Neuronal stem cell (in vitro differentiated cells): ENCODE data around the gene GET3.
A peak's percentile ranks its signal among the peaks of the same experiment; 100 is the strongest.

ENCODE experiments used
- DNase-seq: peaks from one replicate; pipeline ENCODE4 v3.0.0-alpha.2; 2013; ENCODE audit warnings: low spot score
- H2AFZ ChIP-seq: one replicate; pipeline ENCODE4 v1.6.1; 2013; ENCODE audit warnings: mild to moderate bottlenecking, low read length, inconsistent platforms
- H2AK5ac ChIP-seq: 2 replicates; pipeline ENCODE4 v1.6.1; 2013; ENCODE audit warnings: low read depth, mild to moderate bottlenecking, inconsistent platforms, low read length, moderate library complexity, mixed read lengths
- H2BK120ac ChIP-seq: 2 replicates; pipeline ENCODE4 v1.6.1; 2013; ENCODE audit warnings: low read depth, mild to moderate bottlenecking, inconsistent platforms, low read length, moderate library complexity, mixed read lengths
- H2BK12ac ChIP-seq: one replicate; pipeline ENCODE4 v1.6.1; 2013; ENCODE audit warnings: low read length, inconsistent platforms
- H2BK15ac ChIP-seq: 2 replicates; pipeline ENCODE4 v1.6.1; 2013; ENCODE audit warnings: mild to moderate bottlenecking, low read length, inconsistent platforms, mixed read lengths
- H2BK5ac ChIP-seq: one replicate; pipeline ENCODE4 v1.6.1; 2013; ENCODE audit warnings: inconsistent platforms, mild to moderate bottlenecking, low read length, moderate library complexity
- H3K14ac ChIP-seq: one replicate; pipeline ENCODE4 v1.6.1; 2013; ENCODE audit warnings: low read length, inconsistent platforms
- H3K18ac ChIP-seq: 2 replicates; pipeline ENCODE4 v1.6.1; 2013; ENCODE audit warnings: low read length, inconsistent platforms
- H3K23ac ChIP-seq: 2 replicates; pipeline ENCODE4 v1.6.1; 2013; ENCODE audit warnings: low read depth, mild to moderate bottlenecking, mixed read lengths, low read length, inconsistent platforms; ENCODE audit not compliant: poor library complexity
- H3K27ac ChIP-seq: replicated peaks from 3 replicates; pipeline ENCODE4 v1.5.1; 2013; ENCODE audit warnings: low read length, inconsistent platforms
- H3K27me3 ChIP-seq, 3 experiments: 2 replicates each; pipeline ENCODE4 v1.6.1; 2013; ENCODE audit warnings: low read length in 3 of 3, mild to moderate bottlenecking in 2 of 3, inconsistent platforms in 1 of 3, low read depth in 1 of 3, mixed read lengths in 1 of 3, moderate library complexity in 1 of 3; ENCODE audit not compliant: control insufficient read depth in 3 of 3, insufficient read depth in 3 of 3
- H3K36me3 ChIP-seq, 2 donors: replicated peaks in 1 of 2; 2 replicates each; pipeline ENCODE4 v1.6.1; 2013; ENCODE audit warnings: low read length in 2 of 2; ENCODE audit not compliant: control insufficient read depth in 2 of 2, insufficient read depth in 2 of 2
- H3K4ac ChIP-seq: 2 replicates; pipeline ENCODE4 v1.6.1; 2013; ENCODE audit warnings: inconsistent platforms, mild to moderate bottlenecking, low read length, moderate library complexity
- H3K4me1 ChIP-seq, 2 donors: 1 replicate in 1 of 2; 2 replicates in 1 of 2; pipeline ENCODE4 v1.6.1; 2013; ENCODE audit warnings: low read length in 2 of 2, low read depth in 1 of 2; ENCODE audit not compliant: control insufficient read depth in 2 of 2, insufficient read depth in 1 of 2
- H3K4me2 ChIP-seq: one replicate; pipeline ENCODE4 v1.6.1; 2013; ENCODE audit warnings: mild to moderate bottlenecking, low read length, inconsistent platforms; ENCODE audit not compliant: insufficient read depth, poor library complexity, severe bottlenecking
- H3K4me3 ChIP-seq, 2 donors: 2 replicates each; pipeline ENCODE4 v1.5.1; 2013; ENCODE audit warnings: low read length in 2 of 2, mild to moderate bottlenecking in 2 of 2, inconsistent platforms in 1 of 2, moderate library complexity in 1 of 2
- H3K79me1 ChIP-seq: one replicate; pipeline ENCODE4 v1.6.1; 2013; ENCODE audit warnings: low read depth, mild to moderate bottlenecking, inconsistent platforms, low read length, moderate library complexity
- H3K9ac ChIP-seq: one replicate; pipeline ENCODE4 v1.6.1; 2013; ENCODE audit warnings: mild to moderate bottlenecking, low read depth, low read length, inconsistent platforms; ENCODE audit not compliant: poor library complexity
- H3K9me3 ChIP-seq, 2 donors: replicated peaks in 1 of 2; 2 replicates each; pipeline versions ENCODE3 to v1.6.1; 2013; ENCODE audit warnings: low read length in 2 of 2, mild to moderate bottlenecking in 2 of 2, inconsistent platforms in 1 of 2, low read depth in 1 of 2, mixed read lengths in 1 of 2, moderate library complexity in 1 of 2; ENCODE audit not compliant: control insufficient read depth in 2 of 2, insufficient read depth in 1 of 2
- H4K8ac ChIP-seq: one replicate; pipeline ENCODE4 v1.6.1; 2013; ENCODE audit warnings: low read depth, mild to moderate bottlenecking, inconsistent platforms, low read length, moderate library complexity
- H4K91ac ChIP-seq: one replicate; pipeline ENCODE4 v1.6.1; 2013; ENCODE audit warnings: low read length, low read depth, mild to moderate bottlenecking, inconsistent platforms; ENCODE audit not compliant: poor library complexity
- WGBS, 2 donors: extraction: QIAGEN DNeasy Blood & Tissue Kit; methylation state at CpG; one replicate each; pipeline ENCODE4 v1.1.7; 2013; ENCODE audit warnings: missing lambda C conversion rate in 2 of 2, mixed read lengths in 1 of 2; ENCODE audit not compliant: insufficient read length in 2 of 2, insufficient replicate concordance in 1 of 2; ENCODE audit errors: extremely low coverage in 2 of 2; 5-methylcytosine and 5-hydroxymethylcytosine counted together

The GET3 gene

DNA sequence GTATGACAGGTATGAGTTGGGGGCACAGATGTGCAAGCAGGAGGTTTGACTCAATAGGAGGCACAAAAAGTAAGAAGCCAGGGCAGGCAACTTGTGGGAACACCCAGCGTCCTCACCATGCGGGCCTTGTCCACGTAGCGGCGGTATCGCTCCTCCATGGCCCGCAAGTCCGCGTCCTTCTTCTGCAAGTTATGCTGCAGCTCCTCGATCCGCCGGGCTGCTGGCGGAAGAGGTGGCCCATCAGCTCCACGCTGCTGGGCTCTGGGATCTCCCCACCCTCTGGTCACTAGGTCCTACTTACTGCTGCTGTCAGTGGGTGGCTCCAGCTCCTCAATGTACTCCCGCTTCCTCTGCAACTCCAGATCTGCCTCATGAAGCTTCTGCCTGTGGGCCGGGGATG lies 27.4 kb downstream of the GET3 start:
- Histone ChIP-seq H3K4me3 (no peak overlapping the region), H3K9ac (no peak overlapping the region), H4K8ac (no peak overlapping the region), H3K27me3 (no peaks in the 10 kb centered on the region), H2AFZ (no peak overlapping the region), H2BK5ac (no peak overlapping the region), H4K91ac (no peak overlapping the region), H3K4me1 (peaks cover 0 to 2% of the 10 kb centered on the region in 2 donors), H2BK12ac (no peak overlapping the region), H3K36me3 (peaks cover 0 to 16% of the 10 kb centered on the region in 2 donors), H3K4ac (no peak overlapping the region), H2AK5ac (no peak overlapping the region), H2BK15ac (no peak overlapping the region), H3K18ac (no peak overlapping the region), H3K23ac (no peak overlapping the region), H2BK120ac (no peak overlapping the region), H3K9me3 (peaks cover 2 to 3% of the 10 kb centered on the region in 2 donors), H3K79me1 (peaks cover 2% of the 10 kb centered on the region), H3K14ac (no peak overlapping the region), H3K27ac (no peak overlapping the region), H3K4me2 (no peak overlapping the region)
- no CpG with 5 or more reads among the region's 16 CpGs for WGBS, 2 donors
- DNase-seq: no peak

DNA sequence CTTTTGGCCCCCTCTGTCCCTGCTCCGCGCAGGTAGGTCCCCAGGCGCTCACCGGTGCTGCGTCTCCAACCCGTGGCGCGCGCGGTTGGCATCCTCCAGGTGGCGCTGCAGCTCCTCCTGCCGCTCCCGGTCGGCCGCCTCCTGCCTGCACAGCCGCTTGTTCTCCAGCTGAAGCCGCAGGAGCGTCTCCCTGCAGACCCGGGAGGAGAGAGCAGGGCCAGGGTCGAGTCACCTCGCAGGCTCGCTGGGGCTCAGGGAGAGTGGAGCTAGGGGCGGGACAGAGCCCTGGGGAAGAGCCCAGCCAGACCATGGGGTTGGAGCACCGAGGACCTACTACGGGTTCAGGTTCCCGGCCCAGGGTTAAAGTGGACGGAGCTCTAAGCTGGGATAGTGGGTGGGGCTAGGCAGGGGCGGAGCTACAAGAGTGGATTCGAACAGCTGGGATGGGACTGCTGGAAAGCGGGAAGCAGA lies 28.8 kb downstream of the GET3 start:
- H2BK12ac ChIP-seq: no peak overlapping the region
- peak overlapping the region in 1 of 2 donors; percentile 48 for H3K4me3 ChIP-seq
- no peak overlapping the region for H4K8ac ChIP-seq
- no peak overlapping the region for H3K4me2 ChIP-seq
- H3K14ac ChIP-seq: peak overlapping the region; percentile 75
- H3K9me3 ChIP-seq: peaks cover 2 to 3% of the 10 kb centered on the region in 2 donors
- no peak overlapping the region for H2BK15ac ChIP-seq
- H3K4me1 ChIP-seq: peaks cover 0 to 7% of the 10 kb centered on the region in 2 donors
- H3K23ac ChIP-seq: peak overlapping the region; percentile 88
- no peak overlapping the region for H4K91ac ChIP-seq
- H2BK5ac ChIP-seq: peak overlapping the region; percentile 82
- H3K4ac ChIP-seq: no peak overlapping the region
- H3K36me3 ChIP-seq: peaks cover 1 to 16% of the 10 kb centered on the region in 2 donors
- no peaks in the 10 kb centered on the region for H3K27me3 ChIP-seq
- H3K27ac ChIP-seq: no peak overlapping the region
- peak overlapping the region; percentile 96 for H2AFZ ChIP-seq
- DNase-seq: no peak
- no CpG with 5 or more reads among the region's 30 CpGs for WGBS, 2 donors
- no peak overlapping the region for H2BK120ac ChIP-seq
- H3K18ac ChIP-seq: no peak overlapping the region
- peaks cover 2% of the 10 kb centered on the region for H3K79me1 ChIP-seq
- H3K9ac ChIP-seq: peak overlapping the region; percentile 18
- H2AK5ac ChIP-seq: peak overlapping the region; percentile 9

DNA sequence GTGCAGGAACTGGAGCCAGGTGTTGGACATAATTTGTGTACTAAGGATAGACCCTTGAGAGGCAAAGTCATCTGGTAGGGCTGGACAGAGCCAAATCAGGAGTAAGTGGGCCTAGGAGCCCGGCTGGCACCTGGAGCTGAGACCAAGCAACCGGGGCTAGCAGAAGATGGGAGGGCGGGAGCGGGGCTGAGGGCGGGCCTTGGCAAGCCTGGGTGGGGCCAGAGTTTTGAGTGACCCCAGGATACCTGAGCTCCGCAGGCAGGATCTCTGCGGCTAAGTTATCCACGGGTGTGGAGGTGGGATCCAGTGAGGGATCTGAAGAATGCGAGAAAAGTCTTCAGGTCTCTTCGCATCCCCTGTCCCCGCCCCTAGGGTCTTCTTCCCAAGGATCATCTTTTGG lies 29.9 kb downstream of the GET3 start:
- DNase-seq: no peak
- Histone ChIP-seq H2AK5ac (no peak overlapping the region), H3K27ac (no peak overlapping the region), H3K27me3 (no peaks in the 10 kb centered on the region), H3K9ac (no peak overlapping the region), H3K4me1 (peaks cover 0 to 7% of the 10 kb centered on the region in 2 donors), H3K18ac (no peak overlapping the region), H2BK5ac (no peak overlapping the region), H3K4ac (no peak overlapping the region), H2AFZ (no peak overlapping the region), H3K79me1 (peaks cover 2% of the 10 kb centered on the region), H3K23ac (no peak overlapping the region), H2BK12ac (no peak overlapping the region), H3K14ac (no peak overlapping the region), H3K4me2 (no peak overlapping the region), H3K36me3 (peaks cover 1 to 16% of the 10 kb centered on the region in 2 donors), H2BK120ac (no peak overlapping the region), H3K4me3 (no peak overlapping the region), H2BK15ac (no peak overlapping the region), H4K8ac (no peak overlapping the region), H3K9me3 (peaks cover 2 to 3% of the 10 kb centered on the region in 2 donors), H4K91ac (no peak overlapping the region)
- WGBS, 2 donors: no CpG with 5 or more reads among the region's 11 CpGs

DNA sequence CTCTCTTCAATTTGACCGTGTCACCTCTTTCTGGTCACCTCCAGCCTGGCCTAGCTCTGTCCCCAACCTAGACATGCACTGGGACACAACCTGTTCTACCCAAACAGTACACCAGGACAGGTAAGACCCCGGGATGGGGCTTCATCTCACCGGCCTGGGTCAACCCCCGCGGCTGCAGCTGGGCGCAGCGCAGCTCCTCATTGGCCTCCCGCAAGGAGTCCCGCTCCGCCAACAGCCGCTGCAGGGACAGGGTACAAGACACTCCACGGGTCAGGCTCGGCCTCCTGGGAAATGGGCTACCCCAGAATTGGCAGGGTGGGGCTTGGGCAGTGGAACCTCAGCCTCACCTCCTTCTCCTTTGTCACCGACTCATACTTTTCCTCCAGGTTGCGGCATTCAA lies 30.4 kb downstream of the GET3 start:
- peaks cover 0 to 7% of the 10 kb centered on the region in 2 donors for H3K4me1 ChIP-seq
- no peaks in the 10 kb centered on the region for H3K27me3 ChIP-seq
- H3K4me3 ChIP-seq: peak overlapping the region in 1 of 2 donors; percentile 22
- no peak overlapping the region for H3K27ac ChIP-seq
- no peak overlapping the region for H2AK5ac ChIP-seq
- peaks cover 1 to 16% of the 10 kb centered on the region in 2 donors for H3K36me3 ChIP-seq
- no peak overlapping the region for H2BK15ac ChIP-seq
- peaks cover 2% of the 10 kb centered on the region for H3K79me1 ChIP-seq
- no peak overlapping the region for H3K23ac ChIP-seq
- H3K4ac ChIP-seq: no peak overlapping the region
- no peak overlapping the region for H4K8ac ChIP-seq
- H2BK12ac ChIP-seq: no peak overlapping the region
- no peak overlapping the region for H2BK120ac ChIP-seq
- H2BK5ac ChIP-seq: no peak overlapping the region
- no peak overlapping the region for H3K18ac ChIP-seq
- no peak overlapping the region for H2AFZ ChIP-seq
- WGBS, 2 donors: no CpG with 5 or more reads among the region's 15 CpGs
- no peak overlapping the region for H3K4me2 ChIP-seq
- no peak overlapping the region for H3K14ac ChIP-seq
- no peak overlapping the region for H3K9ac ChIP-seq
- DNase-seq: no peak
- H3K9me3 ChIP-seq: peaks cover 2 to 3% of the 10 kb centered on the region in 2 donors
- H4K91ac ChIP-seq: no peak overlapping the region
